DOHH2 (cell line): Measurements from ENCODE around the gene PRKN.

ENCODE experiments used
- H3F3A ChIP-seq: fragments of 200-600 bp; sonication (generic), shearing (Covaris generic); 2 replicates; pipeline ENCODE4 v1.6.0; 2016; ENCODE audit warnings: antibody characterized with exemption, mild to moderate bottlenecking; ENCODE audit not compliant: control insufficient read depth, insufficient read depth
- H3K27ac ChIP-seq: fragments of 200-600 bp; sonication (generic); 2 replicates; pipeline ENCODE4 v1.5.1; 2014; ENCODE audit warnings: low read depth, mild to moderate bottlenecking, low read length, moderate library complexity
- H3K27me3 ChIP-seq: fragments of 200-600 bp; sonication (generic); 2 replicates; pipeline ENCODE4 v1.6.1; 2014; ENCODE audit warnings: mild to moderate bottlenecking, low read length, mixed read lengths; ENCODE audit not compliant: control insufficient read depth
- H3K36me3 ChIP-seq: fragments of 200-600 bp; sonication (generic); 2 replicates; pipeline ENCODE4 v1.6.1; 2014; ENCODE audit warnings: mild to moderate bottlenecking, low read length, moderate library complexity, mixed read lengths; ENCODE audit not compliant: control insufficient read depth
- H3K4me1 ChIP-seq: fragments of 200-600 bp; sonication (generic); 2 replicates; pipeline ENCODE4 v1.6.1; 2014; ENCODE audit warnings: mild to moderate bottlenecking, low read length, mixed read lengths; ENCODE audit not compliant: control insufficient read depth
- H3K4me2 ChIP-seq: fragments of 200-600 bp; sonication (generic); 2 replicates; pipeline ENCODE4 v1.6.0; 2014; ENCODE audit warnings: mild to moderate bottlenecking, low read length, moderate library complexity
- H3K4me3 ChIP-seq: fragments of 200-600 bp; sonication (generic); 2 replicates; pipeline ENCODE4 v1.5.1; 2014; ENCODE audit warnings: mild to moderate bottlenecking, low read length, mixed read lengths
- H3K79me2 ChIP-seq: fragments of 200-600 bp; sonication (generic); 2 replicates; pipeline ENCODE4 v1.6.1; 2014; ENCODE audit warnings: mild to moderate bottlenecking, low read length, mixed read lengths; ENCODE audit not compliant: control insufficient read depth
- H3K9me2 ChIP-seq: fragments of 200-600 bp; sonication (generic); replicated peaks from 2 replicates; pipeline ENCODE4 v1.6.1; 2014; ENCODE audit warnings: mild to moderate bottlenecking, low read length, mixed read lengths; ENCODE audit not compliant: control insufficient read depth
- H3K9me3 ChIP-seq: fragments of 200-600 bp; sonication (generic); 2 replicates; pipeline ENCODE4 v1.6.1; 2014; ENCODE audit warnings: antibody characterized with exemption, low read length, mixed read lengths; ENCODE audit not compliant: control insufficient read depth, insufficient read depth
- H4K20me1 ChIP-seq: fragments of 200-600 bp; sonication (generic); 2 replicates; pipeline ENCODE4 v1.6.0; 2014; ENCODE audit warnings: low read depth, mild to moderate bottlenecking, antibody characterized with exemption, low read length, moderate library complexity; ENCODE audit not compliant: control insufficient read depth, insufficient read depth
- EZH2phosphoT487 ChIP-seq: fragments of 200-600 bp; sonication (generic); IDR thresholded peaks from 2 replicates; pipeline ENCODE4 v1.6.1; 2017; ENCODE audit warnings: borderline replicate concordance, mild to moderate bottlenecking, antibody characterized with exemption, low read length, moderate library complexity, mixed read lengths
- TF ChIP-seq, protein P1 (sequence below): fragments of 200-600 bp; sonication (generic); IDR thresholded peaks from one replicate; pipeline ENCODE4 v1.5.1; 2014; ENCODE audit warnings: antibody characterized with exemption, mild to moderate bottlenecking, low read depth, low read length; ENCODE audit not compliant: poor library complexity, severe bottlenecking

PRKN gene

DNA sequence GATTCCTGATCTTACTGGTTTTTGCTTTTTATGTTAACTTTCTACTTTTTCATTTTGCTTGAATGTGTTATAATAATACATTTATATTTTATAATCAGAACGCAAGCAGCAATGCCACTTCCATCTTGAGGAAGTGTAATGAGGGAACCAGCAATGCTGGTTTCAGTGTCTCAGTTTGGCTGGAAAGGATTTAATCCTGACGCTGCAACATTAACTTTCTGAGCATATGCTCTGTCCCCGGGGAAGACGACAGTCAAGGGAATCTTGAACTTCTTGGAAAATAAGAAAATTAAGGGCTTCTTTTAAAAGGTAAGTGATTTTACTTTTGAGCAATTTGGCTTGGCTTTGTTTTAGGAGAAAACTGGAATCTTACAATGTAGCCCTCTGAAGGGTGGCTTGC lies 1248.2 kb downstream of the PRKN start:
- Histone ChIP-seq H3K79me2 (no peaks in the 10 kb centered on the region), H3K27ac (no peak overlapping the region), H3F3A (no peaks in the 10 kb centered on the region), H3K9me2 (no peaks in the 10 kb centered on the region), H3K36me3 (no peaks in the 10 kb centered on the region), H3K9me3 (no peaks in the 10 kb centered on the region), H3K27me3 (no peaks in the 10 kb centered on the region), H4K20me1 (no peaks in the 10 kb centered on the region), H3K4me3 (no peak overlapping the region), H3K4me2 (no peak overlapping the region), H3K4me1 (no peaks in the 10 kb centered on the region)
- no peak for TF ChIP-seq EZH2phosphoT487
- TF ChIP-seq, protein P1, sequence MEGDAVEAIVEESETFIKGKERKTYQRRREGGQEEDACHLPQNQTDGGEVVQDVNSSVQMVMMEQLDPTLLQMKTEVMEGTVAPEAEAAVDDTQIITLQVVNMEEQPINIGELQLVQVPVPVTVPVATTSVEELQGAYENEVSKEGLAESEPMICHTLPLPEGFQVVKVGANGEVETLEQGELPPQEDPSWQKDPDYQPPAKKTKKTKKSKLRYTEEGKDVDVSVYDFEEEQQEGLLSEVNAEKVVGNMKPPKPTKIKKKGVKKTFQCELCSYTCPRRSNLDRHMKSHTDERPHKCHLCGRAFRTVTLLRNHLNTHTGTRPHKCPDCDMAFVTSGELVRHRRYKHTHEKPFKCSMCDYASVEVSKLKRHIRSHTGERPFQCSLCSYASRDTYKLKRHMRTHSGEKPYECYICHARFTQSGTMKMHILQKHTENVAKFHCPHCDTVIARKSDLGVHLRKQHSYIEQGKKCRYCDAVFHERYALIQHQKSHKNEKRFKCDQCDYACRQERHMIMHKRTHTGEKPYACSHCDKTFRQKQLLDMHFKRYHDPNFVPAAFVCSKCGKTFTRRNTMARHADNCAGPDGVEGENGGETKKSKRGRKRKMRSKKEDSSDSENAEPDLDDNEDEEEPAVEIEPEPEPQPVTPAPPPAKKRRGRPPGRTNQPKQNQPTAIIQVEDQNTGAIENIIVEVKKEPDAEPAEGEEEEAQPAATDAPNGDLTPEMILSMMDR = no peak

DNA sequence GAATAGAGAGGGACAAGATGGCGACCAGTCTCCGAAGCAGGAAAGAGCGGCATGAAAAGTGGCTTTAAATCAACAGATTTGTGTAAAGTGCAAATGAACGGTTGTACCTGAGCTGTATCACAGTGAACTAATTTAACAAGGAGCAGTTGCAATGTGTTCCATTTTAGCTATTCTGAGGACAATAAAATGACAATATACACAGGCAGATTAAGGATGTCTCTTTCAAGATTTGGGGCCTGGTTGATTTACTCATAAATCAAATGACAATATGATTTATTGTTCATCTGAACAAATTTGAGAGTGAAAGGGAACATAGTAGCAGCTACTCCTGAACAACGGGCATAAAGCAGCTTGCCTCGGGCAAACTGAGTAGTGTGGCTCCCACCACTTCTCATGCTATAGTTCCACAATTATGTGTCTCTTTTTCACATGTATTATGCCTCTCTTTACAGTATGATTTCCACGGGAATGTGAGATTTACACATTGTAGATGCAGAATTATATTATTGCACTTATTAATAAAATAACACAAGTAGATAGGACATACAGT lies 1249.6 kb downstream of the PRKN start:
- Histone ChIP-seq H3K27ac (no peak overlapping the region), H3K9me3 (no peaks in the 10 kb centered on the region), H3K4me2 (no peak overlapping the region), H3K4me1 (no peaks in the 10 kb centered on the region), H3K27me3 (no peaks in the 10 kb centered on the region), H3K36me3 (no peaks in the 10 kb centered on the region), H3K4me3 (no peak overlapping the region), H3K9me2 (no peaks in the 10 kb centered on the region), H3K79me2 (no peaks in the 10 kb centered on the region), H3F3A (no peaks in the 10 kb centered on the region), H4K20me1 (no peaks in the 10 kb centered on the region)
- TF ChIP-seq, protein P1 = no peak
- TF ChIP-seq EZH2phosphoT487 = no peak

DNA sequence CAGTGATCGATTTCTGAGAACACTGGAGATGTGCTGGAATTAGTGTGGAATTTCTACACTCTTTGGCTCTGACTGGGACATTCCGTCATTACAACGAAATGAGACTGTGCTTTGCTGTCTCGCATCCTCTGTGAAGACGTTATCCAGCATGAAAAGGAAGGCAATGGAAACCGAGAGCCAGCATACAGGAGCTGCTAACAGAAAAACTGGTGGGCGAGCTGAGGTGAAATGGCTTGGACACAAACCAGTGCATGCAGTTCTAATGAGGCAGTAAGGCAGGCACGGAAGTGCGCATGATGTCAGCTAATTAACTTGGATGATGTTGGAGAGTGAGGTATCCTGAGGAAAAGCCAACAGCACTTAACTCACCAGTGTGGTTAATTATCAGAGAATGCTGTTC lies 1250.9 kb downstream of the PRKN start:
- Histone ChIP-seq H3K27me3 (no peaks in the 10 kb centered on the region), H3K4me1 (no peaks in the 10 kb centered on the region), H3K36me3 (no peaks in the 10 kb centered on the region), H3K9me2 (no peaks in the 10 kb centered on the region), H3F3A (no peaks in the 10 kb centered on the region), H3K27ac (no peak overlapping the region), H4K20me1 (no peaks in the 10 kb centered on the region), H3K4me2 (no peak overlapping the region), H3K9me3 (no peaks in the 10 kb centered on the region), H3K79me2 (no peaks in the 10 kb centered on the region), H3K4me3 (no peak overlapping the region)
- TF ChIP-seq, protein P1 = no peak
- TF ChIP-seq EZH2phosphoT487 = no peak
